Measurements from ENCODE around the gene EIF3B.

- TF ChIP-seq CTCF (IDR thresholded peaks at IDR 0.05; ENCODE audit: low read depth, low read length), result no peak
- TF ChIP-seq EZH2phosphoT487 (IDR thresholded peaks at IDR 0.05; ENCODE audit: low read depth), result no peak
These were observed 40.2 kb upstream of the EIF3B start, which contains the start of gene SNX8 for GRCh38 chr7:2314209-2314955.
